Pancreas (tissue), 10 donors: Measurements from ENCODE around the gene SHD. TPM values are rescaled to one million over a fixed set of nuclear protein-coding genes. Genes with fewer than 3 reads are reported as not detected.

Source experiments
- ATAC-seq, 4 donors: fragments of 200-7000 bp; cut with Tn5 transposase; one replicate each; pipeline versions ENCODE4 v1.8.0 to v1.9.1; 2020; ENCODE audit warnings: mild to moderate bottlenecking in 4 of 4, moderate library complexity in 4 of 4
- DNase-seq, 6 donors: peaks; one replicate each; pipeline ENCODE4 v3.0.0-alpha.2; 2020
- FAIRE-seq: peaks from 2 replicates; lab custom pipeline; 2012; peaks lifted over from hg19 to GRCh38; lab: Jason Lieb, UNC
- H3K27ac ChIP-seq, 4 donors: fragments of 200-600 bp; sonication (generic); 1 replicate in 3 of 4; 2 replicates in 1 of 4; pipeline versions ENCODE4 v1.5.0 to v1.8.0; 2020
- H3K27me3 ChIP-seq, 4 donors: fragments of 200-600 bp; one replicate each; pipeline ENCODE4 v1.8.0; 2021
- H3K36me3 ChIP-seq, 3 donors: fragments of 200-600 bp; sonication (generic) in 1 of 3; one replicate each; pipeline versions ENCODE4 v1.5.0 to v1.8.0; 2020 to 2021
- H3K4me1 ChIP-seq, 3 donors: fragments of 200-600 bp; one replicate each; pipeline ENCODE4 v1.8.0; 2021
- H3K4me3 ChIP-seq, 4 donors: fragments of 200-600 bp; sonication (generic) in 2 of 4; one replicate each; pipeline versions ENCODE4 v1.5.0 to v1.8.0; 2020 to 2021
- H3K9me3 ChIP-seq, 4 donors: fragments of 200-600 bp; one replicate each; pipeline ENCODE4 v1.8.0; 2021
- WGBS, 2 donors: extraction: QIAGEN DNeasy Blood & Tissue Kit; methylation state at CpG; one replicate each; pipeline ENCODE4 v1.1.7; 2013; 5-methylcytosine and 5-hydroxymethylcytosine counted together
- intact Hi-C, 3 donors: fragments of 100-400 bp; cut with DNase I; formaldehyde crosslinking; loops; one replicate each; pipeline versions ENCODE4 v1.11.1 to v1.14.2; 2022
- polyA plus RNA-seq, 2 donors: library from polyadenylated mRNA; stranded (reverse); fragments of 200-250 nt; gene quantifications; one replicate each; pipeline ENCODE4 v1.2.3, GENCODE V29; 2013
- total RNA-seq, 6 donors: library from RNA; stranded (reverse); fragmentation: NEBNext Ultra II Directional in 4 of 6; extraction: Animal tissue kit (Norgen Biotek cat#: 25700) in 4 of 6; gene quantifications; one replicate each; pipeline versions ENCODE4 v1.2.1 to v1.2.4, GENCODE V29; 2021 to 2023
- TF ChIP-seq, protein P1 (sequence below), 4 donors: fragments of 200-600 bp; sonication (generic) in 3 of 4; IDR thresholded peaks; one replicate each; pipeline versions ENCODE4 v1.5.0 to v1.8.0; 2021; ENCODE audit warnings: antibody characterized with exemption in 4 of 4
- donor health status: healthy with polysubstance abuse.
- donor health status: DM: no; HTN: no; CAD: no; lungs with moderate emphysema.
- donor health status: DM: no; HTN: no; CAD: no.
- donor health status: control.
- donor health status: control.
- donor health status: Bipolar disorder and iron deficiency.
- donor health status: DM: yes; HTN: yes; CAD: no.
- donor health status: DM: no; HTN: no; CAD: no.
- donor health status: DM: no; HTN: no; CAD: no.
- donor health status: DM: yes; HTN: yes; CAD: no.

SHD gene
- total and polyA plus RNA-seq, 8 donors, result not detected

- Histone ChIP-seq H3K4me3 (no peak overlapping the region), H3K27ac (no peak overlapping the region), H3K4me1 (no peaks in the 10 kb centered on the region), H3K9me3 (no peaks in the 10 kb centered on the region), H3K27me3 (peaks cover 0 to 6% (median 3%) of the 10 kb centered on the region in 4 donors), H3K36me3 (no peaks in the 10 kb centered on the region)
- no peak for DNase-seq
- no peak for ATAC-seq
- no peak for FAIRE-seq
- intact Hi-C loops, result no loop called here
- TF ChIP-seq, protein P1, sequence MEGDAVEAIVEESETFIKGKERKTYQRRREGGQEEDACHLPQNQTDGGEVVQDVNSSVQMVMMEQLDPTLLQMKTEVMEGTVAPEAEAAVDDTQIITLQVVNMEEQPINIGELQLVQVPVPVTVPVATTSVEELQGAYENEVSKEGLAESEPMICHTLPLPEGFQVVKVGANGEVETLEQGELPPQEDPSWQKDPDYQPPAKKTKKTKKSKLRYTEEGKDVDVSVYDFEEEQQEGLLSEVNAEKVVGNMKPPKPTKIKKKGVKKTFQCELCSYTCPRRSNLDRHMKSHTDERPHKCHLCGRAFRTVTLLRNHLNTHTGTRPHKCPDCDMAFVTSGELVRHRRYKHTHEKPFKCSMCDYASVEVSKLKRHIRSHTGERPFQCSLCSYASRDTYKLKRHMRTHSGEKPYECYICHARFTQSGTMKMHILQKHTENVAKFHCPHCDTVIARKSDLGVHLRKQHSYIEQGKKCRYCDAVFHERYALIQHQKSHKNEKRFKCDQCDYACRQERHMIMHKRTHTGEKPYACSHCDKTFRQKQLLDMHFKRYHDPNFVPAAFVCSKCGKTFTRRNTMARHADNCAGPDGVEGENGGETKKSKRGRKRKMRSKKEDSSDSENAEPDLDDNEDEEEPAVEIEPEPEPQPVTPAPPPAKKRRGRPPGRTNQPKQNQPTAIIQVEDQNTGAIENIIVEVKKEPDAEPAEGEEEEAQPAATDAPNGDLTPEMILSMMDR (IDR thresholded peaks at IDR 0.05), result no peak
- 86 to 97% methylated on average over 3 of the region's 3 CpGs for WGBS, 2 donors
Measured at GRCh38 chr19:4300589-4300988, 21.5 kb downstream of the SHD start.

- H3K9me3 ChIP-seq, result no peaks in the 10 kb centered on the region
- TF ChIP-seq, protein P1 (IDR thresholded peaks at IDR 0.05), result no peak
- no peaks in the 10 kb centered on the region for H3K36me3 ChIP-seq
- no peak overlapping the region for H3K27ac ChIP-seq
- DNase-seq (no peak), FAIRE-seq (no peak), ATAC-seq (no peak)
- intact Hi-C loops, result no loop called here
- H3K4me3 ChIP-seq, result no peak overlapping the region
- peaks cover 0 to 6% (median 3%) of the 10 kb centered on the region in 4 donors for H3K27me3 ChIP-seq
- 61 to 66% methylated on average over 13 of the region's 13 CpGs for WGBS, 2 donors
- H3K4me1 ChIP-seq, result no peaks in the 10 kb centered on the region
Measured at GRCh38 chr19:4301590-4302242, 22.6 kb downstream of the SHD start.

DNA sequence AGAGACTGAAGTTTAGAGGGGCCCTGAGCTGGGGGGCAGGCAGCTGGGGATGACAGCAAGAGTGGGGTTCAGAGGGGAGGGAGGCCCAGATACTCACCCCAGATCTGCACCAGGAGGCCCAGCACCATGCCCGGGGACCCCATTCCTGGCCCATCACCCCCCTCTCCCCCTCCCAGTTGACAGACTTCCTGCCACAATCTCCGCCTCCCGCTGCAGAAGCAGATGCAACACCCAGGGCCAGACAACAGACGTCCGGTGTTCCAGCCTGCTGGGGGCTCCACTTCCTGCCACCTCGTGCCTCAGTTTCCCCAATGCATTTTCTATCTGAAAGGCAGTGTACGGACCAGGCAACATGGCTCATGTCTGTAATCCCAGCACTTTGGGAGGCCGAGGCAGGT, 23.2 kb downstream of the SHD start, which contains the start of gene TMIGD2:
Gene TMIGD2, minus strand, starts transcription at position 147 of the 398 bp plus-strand sequence. Its CDS starts 4 bp downstream, at position 143.
- no peaks in the 10 kb centered on the region for H3K36me3 ChIP-seq
- intact Hi-C loops, result no loop called here

DNA sequence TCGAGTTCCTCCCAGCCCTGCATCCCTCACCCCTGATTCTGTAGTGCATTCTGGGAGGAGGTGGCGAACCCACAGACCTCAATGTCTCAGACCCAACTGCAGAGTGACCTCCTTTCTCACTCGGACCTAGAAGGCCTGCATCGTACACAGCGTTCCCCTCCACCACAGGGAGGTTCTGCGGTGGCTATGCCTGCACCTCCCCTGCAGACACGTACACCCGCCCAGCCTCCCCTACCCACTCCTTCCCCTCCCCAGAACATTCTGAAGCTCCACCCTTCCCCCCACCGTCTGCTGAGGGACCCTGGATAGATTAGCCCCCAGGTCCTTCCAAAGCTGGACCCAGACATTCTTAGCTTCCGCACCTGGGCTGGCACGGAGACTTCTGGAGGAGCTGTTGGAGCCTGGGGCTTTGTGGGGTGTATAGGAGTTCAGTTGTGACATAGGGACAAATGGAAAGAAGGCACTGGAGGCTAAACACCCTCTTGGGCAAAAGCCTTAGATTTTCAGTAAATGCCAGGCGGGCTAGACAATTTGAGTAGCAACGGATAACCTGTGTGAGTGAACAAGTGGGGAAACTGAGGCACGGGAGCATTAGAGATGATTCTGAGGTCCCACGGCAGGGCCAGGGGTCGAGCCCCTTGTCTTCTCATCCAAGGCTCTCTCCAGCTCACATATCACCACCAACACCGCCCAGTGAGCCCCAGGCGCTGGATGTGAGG, 24.9 kb downstream of the SHD start:
- Histone ChIP-seq H3K36me3 (no peaks in the 10 kb centered on the region), H3K27ac (no peak overlapping the region), H3K4me1 (no peaks in the 10 kb centered on the region), H3K9me3 (no peaks in the 10 kb centered on the region), H3K27me3 (peaks cover 0 to 6% (median 3%) of the 10 kb centered on the region in 4 donors), H3K4me3 (no peak overlapping the region)
- DNase-seq (no peak), ATAC-seq (no peak), FAIRE-seq (no peak)
- TF ChIP-seq, protein P1 (IDR thresholded peaks at IDR 0.05), result no peak
- intact Hi-C loops, result no loop called here
- WGBS, 2 donors, result 33 to 41% methylated on average over 18 of the region's 18 CpGs

More for the DNA sequence above, 23.2 kb downstream of the SHD start, which contains the start of gene TMIGD2:
- TF ChIP-seq, protein P1 (IDR thresholded peaks at IDR 0.05), result no peak
- Histone ChIP-seq H3K27ac (no peak within 1 kb of the TSS), H3K27me3 (peaks cover 0 to 6% (median 3%) of the 10 kb centered on the region in 4 donors), H3K9me3 (no peaks in the 10 kb centered on the region), H3K4me3 (no peak within 1 kb of the TSS), H3K4me1 (no peaks in the 10 kb centered on the region)
- ATAC-seq (no peak), FAIRE-seq (no peak), DNase-seq (no peak)
- 56 to 70% methylated on average over 8 of the region's 8 CpGs for WGBS, 2 donors
